Fibroblast of mammary gland (primary cell): Measurements from ENCODE around the gene EPS8.
A peak's percentile ranks its signal among the peaks of the same experiment; 100 is the strongest.

Source experiments
- DNase-seq: peaks from one replicate; pipeline ENCODE4 v3.0.0-alpha.2; 2010; ENCODE audit warnings: low read depth
- H3K4me3 ChIP-seq: 2 replicates; pipeline ENCODE4 v1.5.1; 2011; ENCODE audit warnings: low read depth, mild to moderate bottlenecking, low read length, moderate library complexity; ENCODE audit not compliant: control insufficient read depth
- TF ChIP-seq, protein P1 (sequence below): conservative IDR thresholded peaks from 2 replicates; pipeline ENCODE4 v1.5.1; 2011; ENCODE audit warnings: low read depth, low read length, inconsistent platforms; ENCODE audit not compliant: control insufficient read depth, insufficient read depth

The EPS8 gene

DNA sequence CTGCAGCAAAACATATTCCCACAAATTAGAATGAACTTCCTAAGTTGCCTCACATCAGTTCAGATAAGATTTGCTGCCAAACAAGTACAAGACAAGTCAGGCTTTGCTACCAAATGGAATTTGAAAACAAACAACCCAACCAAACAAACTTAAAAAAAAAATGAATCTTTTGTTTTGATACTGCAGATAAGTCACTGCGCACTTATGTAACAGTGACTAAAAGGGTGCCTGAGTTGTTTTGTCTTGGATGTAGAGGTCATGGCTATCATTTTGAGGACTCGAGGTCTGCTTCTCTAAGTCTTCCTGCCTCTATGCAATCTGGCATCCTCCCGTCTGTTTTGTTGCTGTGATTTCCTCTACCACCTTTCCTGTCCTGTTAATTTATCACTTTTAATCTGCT, 11.1 kb upstream of the EPS8 start:
- TF ChIP-seq, protein P1, sequence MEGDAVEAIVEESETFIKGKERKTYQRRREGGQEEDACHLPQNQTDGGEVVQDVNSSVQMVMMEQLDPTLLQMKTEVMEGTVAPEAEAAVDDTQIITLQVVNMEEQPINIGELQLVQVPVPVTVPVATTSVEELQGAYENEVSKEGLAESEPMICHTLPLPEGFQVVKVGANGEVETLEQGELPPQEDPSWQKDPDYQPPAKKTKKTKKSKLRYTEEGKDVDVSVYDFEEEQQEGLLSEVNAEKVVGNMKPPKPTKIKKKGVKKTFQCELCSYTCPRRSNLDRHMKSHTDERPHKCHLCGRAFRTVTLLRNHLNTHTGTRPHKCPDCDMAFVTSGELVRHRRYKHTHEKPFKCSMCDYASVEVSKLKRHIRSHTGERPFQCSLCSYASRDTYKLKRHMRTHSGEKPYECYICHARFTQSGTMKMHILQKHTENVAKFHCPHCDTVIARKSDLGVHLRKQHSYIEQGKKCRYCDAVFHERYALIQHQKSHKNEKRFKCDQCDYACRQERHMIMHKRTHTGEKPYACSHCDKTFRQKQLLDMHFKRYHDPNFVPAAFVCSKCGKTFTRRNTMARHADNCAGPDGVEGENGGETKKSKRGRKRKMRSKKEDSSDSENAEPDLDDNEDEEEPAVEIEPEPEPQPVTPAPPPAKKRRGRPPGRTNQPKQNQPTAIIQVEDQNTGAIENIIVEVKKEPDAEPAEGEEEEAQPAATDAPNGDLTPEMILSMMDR: no peak
- H3K4me3 ChIP-seq: no peak overlapping the region
- DNase-seq: no peak

- no peak for DNase-seq
- TF ChIP-seq, protein P1: no peak
- H3K4me3 ChIP-seq: no peak overlapping the region
Measured at GRCh38 chr12:15797818-15798217, 8.6 kb upstream of the EPS8 start.

DNA sequence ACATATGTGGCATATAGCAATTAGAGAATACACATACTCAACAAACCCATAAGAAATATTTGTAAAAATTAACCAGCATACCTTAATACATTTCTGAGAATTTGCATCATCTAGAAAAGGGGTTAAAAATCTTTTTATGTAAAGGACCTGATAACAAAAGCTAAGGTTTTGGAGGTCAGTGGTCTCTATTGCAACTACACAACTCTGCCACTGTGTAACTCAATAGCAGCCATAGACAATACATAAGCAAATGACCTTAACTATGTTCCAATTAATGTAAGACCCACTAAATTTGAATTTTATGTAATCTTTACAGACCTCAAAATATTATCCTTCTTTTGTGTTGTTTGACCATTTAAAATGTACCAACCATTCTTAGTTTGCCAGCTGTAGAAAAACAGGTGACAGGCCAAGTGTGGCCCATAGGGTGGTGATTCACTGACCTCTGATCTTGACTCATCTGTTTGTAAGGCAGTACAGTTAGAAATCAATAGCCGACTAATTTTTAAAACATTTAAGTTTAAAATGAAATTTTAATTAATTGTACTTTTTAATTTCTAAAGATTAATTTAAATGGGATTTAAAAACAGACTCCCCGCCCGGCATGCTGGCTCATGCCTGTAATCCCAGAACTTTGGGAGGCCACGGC, 7.4 kb upstream of the EPS8 start:
- peak; percentile 86 for DNase-seq
- H3K4me3 ChIP-seq: no peak overlapping the region
- TF ChIP-seq, protein P1: no peak

- TF ChIP-seq, protein P1: no peak
- H3K4me3 ChIP-seq: no peak overlapping the region
- DNase-seq: no peak
Measured at GRCh38 chr12:15794836-15795235, 5.6 kb upstream of the EPS8 start.

GRCh38 chr12:15794196-15794595, 5.0 kb upstream of the EPS8 start:
- DNase-seq: no peak
- no peak overlapping the region for H3K4me3 ChIP-seq
- TF ChIP-seq, protein P1: no peak

DNA sequence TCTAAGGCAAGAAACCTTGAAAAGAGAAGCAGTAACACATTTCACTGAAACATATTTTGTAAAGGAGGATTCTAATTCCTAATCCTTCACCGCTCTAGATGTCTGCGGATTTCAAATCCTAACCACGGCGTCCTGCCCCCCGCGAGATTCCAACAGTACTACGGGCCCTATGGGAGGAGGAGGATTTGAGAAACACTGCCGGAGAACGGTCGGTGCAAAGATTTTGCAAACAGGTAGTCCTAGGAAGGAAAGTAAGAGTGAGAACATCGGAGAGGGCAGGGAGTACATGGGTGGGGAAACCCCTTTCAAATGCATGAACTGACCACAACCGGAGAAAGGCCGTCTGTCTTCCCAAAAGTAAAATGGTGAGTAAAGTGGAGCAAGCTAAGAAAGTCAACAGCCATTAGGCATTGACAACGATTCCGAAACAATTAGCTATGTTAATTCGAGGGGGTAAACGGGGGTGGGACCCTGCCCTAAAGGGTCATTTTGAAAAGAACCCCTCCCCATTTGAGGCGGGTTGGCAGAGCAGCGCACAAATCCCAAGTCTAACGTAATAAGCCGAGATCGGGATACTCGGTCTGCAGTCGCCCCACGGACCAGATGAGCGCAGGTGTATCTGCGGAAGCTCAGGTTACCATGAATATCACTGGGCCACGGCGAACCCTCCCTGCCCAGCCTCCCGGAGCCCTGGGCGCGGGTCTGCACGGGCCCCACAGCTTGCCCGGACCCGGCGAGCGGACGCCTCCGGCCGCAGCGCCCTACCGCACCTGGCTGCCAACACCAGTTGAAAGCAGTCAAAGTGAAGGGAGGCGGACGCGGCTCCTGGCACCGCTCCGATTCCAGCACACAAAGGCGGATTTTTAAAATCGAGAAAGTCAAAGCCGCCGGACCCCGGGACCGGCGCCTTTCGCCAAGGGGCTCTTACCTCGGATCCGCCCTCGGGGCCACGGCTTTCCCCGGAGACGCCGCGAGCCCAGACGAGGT, 662 bp downstream of the EPS8 start:
- DNase-seq: peak; percentile 53
- TF ChIP-seq, protein P1: no peak
- peak overlapping the region; percentile 97 for H3K4me3 ChIP-seq
